Activated naive CD4-positive, alpha-beta T cell treated with anti-CD3 and anti-CD28 coated beads, Interleukin-2, amount 50 U/mL, for 24 hours (primary cell): ENCODE measurements around the gene ZNF26.
"Not testable (repeated sequence)": the region's sequence is repeated elsewhere in the genome, so short reads cannot be mapped to it uniquely, and the experiment has no call there.

Experiments
- H3K27ac Mint-ChIP-seq: one replicate; pipeline ENCODE4 v1.8.0; 2021; ENCODE audit warnings: mild to moderate bottlenecking, mixed read lengths
- H3K27me3 Mint-ChIP-seq: one replicate; pipeline ENCODE4 v1.8.0; 2021; ENCODE audit warnings: mixed read lengths
- H3K36me3 Mint-ChIP-seq: one replicate; pipeline ENCODE4 v1.8.0; 2021; ENCODE audit warnings: mixed read lengths
- H3K4me1 Mint-ChIP-seq: one replicate; pipeline ENCODE4 v1.8.0; 2021; ENCODE audit warnings: mixed read lengths
- H3K4me3 Mint-ChIP-seq: one replicate; pipeline ENCODE4 v1.8.0; 2021; ENCODE audit warnings: mild to moderate bottlenecking, mixed read lengths
- H3K9me3 Mint-ChIP-seq: one replicate; pipeline ENCODE4 v1.8.0; 2021; ENCODE audit warnings: mixed read lengths

ZNF26 gene, protein sequence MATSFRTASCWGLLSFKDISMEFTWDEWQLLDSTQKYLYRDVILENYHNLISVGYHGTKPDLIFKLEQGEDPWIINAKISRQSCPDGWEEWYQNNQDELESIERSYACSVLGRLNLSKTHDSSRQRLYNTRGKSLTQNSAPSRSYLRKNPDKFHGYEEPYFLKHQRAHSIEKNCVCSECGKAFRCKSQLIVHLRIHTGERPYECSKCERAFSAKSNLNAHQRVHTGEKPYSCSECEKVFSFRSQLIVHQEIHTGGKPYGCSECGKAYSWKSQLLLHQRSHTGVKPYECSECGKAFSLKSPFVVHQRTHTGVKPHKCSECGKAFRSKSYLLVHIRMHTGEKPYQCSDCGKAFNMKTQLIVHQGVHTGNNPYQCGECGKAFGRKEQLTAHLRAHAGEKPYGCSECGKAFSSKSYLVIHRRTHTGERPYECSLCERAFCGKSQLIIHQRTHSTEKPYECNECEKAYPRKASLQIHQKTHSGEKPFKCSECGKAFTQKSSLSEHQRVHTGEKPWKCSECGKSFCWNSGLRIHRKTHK

GRCh38 chr12:132986001-132986884, at the start of gene ZNF26:
Gene ZNF26 (plus strand): TSS chr12:132986367. CDS start chr12:132986841, 474 bp downstream.
- Mint-ChIP-seq H3K36me3 (peaks cover 29% of the 10 kb centered on the region), H3K4me1 (peaks cover 37% of the 10 kb centered on the region), H3K27me3 (peaks cover 1% of the 10 kb centered on the region), H3K9me3 (peaks cover 11% of the 10 kb centered on the region), H3K4me3 (peak within 1 kb of the TSS; percentile 89), H3K27ac (peak within 1 kb of the TSS; percentile 95)

- not testable (repeated sequence) for H3K27me3 Mint-ChIP-seq
- peaks cover 15% of the 10 kb centered on the region for H3K9me3 Mint-ChIP-seq
Observed at GRCh38 chr12:132936921-132937320, 49.2 kb upstream of the ZNF26 start.

GRCh38 chr12:132937476-132937875, 48.7 kb upstream of the ZNF26 start:
- H3K4me1 Mint-ChIP-seq = no peaks in the 10 kb centered on the region
- H3K36me3 Mint-ChIP-seq = peaks cover 31% of the 10 kb centered on the region
- no peaks in the 10 kb centered on the region for H3K27me3 Mint-ChIP-seq
- H3K4me3 Mint-ChIP-seq = no peak overlapping the region
- peaks cover 15% of the 10 kb centered on the region for H3K9me3 Mint-ChIP-seq
- H3K27ac Mint-ChIP-seq = no peak overlapping the region

More at GRCh38 chr12:132936921-132937320, 49.2 kb upstream of the ZNF26 start:
- H3K4me1 Mint-ChIP-seq, H3K4me3 Mint-ChIP-seq, H3K27ac Mint-ChIP-seq: not testable (repeated sequence)
- H3K36me3 Mint-ChIP-seq = peaks cover 34% of the 10 kb centered on the region

- H3K36me3 Mint-ChIP-seq = peaks cover 35% of the 10 kb centered on the region
- H3K27me3 Mint-ChIP-seq, H3K4me3 Mint-ChIP-seq, H3K4me1 Mint-ChIP-seq, H3K27ac Mint-ChIP-seq: not testable (repeated sequence)
- H3K9me3 Mint-ChIP-seq = peaks cover 15% of the 10 kb centered on the region
Observed at GRCh38 chr12:132938807-132939206, 47.4 kb upstream of the ZNF26 start.

DNA sequence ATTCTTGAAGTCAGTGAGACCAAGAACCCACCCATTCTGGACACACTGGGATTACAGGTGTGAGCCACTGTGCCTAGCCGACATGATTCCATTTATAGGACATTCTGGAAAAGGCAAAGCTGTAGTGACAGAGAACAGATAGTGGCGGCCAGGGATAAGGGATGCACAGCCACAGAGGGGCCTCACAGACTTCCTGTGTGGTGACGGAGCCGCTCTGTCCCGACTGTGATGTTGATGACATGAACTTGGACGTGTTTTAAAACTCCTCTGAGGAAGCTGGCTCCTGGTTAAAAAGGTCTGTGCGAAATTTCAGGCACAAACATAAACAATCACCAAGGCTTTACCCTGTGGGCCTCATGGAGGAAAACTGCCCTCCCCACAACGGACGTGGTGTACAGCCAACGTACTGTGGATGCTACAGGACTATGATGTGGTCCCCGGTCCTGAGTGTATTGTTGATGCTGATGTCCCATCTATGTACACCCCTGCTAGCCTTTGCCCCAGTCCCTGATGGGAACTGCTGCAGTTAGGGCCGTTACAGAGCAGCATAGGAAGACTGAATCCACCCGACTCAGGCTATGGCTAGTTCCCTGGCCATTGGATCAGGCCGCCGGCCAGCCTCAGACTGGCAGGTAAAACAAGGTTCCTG, 46.0 kb upstream of the ZNF26 start:
- H3K4me1 Mint-ChIP-seq = no peaks in the 10 kb centered on the region
- no peaks in the 10 kb centered on the region for H3K27me3 Mint-ChIP-seq
- peaks cover 10% of the 10 kb centered on the region for H3K9me3 Mint-ChIP-seq
- no peak overlapping the region for H3K27ac Mint-ChIP-seq
- peaks cover 41% of the 10 kb centered on the region for H3K36me3 Mint-ChIP-seq
- H3K4me3 Mint-ChIP-seq = no peak overlapping the region

- H3K4me1 Mint-ChIP-seq = no peaks in the 10 kb centered on the region
- H3K4me3 Mint-ChIP-seq = no peak overlapping the region
- H3K27me3 Mint-ChIP-seq = no peaks in the 10 kb centered on the region
- peaks cover 12% of the 10 kb centered on the region for H3K9me3 Mint-ChIP-seq
- no peak overlapping the region for H3K27ac Mint-ChIP-seq
- H3K36me3 Mint-ChIP-seq = peaks cover 43% of the 10 kb centered on the region
Observed at GRCh38 chr12:132941336-132941954, 44.7 kb upstream of the ZNF26 start.

DNA sequence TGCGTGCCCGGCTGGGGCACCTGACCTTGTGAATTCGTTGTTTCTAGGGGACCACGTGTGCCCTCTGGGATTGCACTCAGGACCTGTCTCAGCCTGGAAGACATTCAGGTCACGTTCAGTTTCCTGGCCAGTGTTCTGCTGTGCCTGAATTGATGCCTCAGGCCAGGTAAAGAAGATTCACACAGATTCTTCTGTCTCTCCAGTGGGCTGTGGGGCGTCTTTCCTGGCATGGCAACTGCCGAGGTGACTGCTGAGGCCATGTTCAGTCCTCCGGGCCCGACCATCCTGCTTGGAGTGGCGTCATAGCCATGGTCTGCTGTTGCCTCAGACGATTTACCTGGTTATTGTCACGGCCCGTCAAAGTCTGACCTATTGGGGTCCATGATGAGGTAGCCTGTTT, 43.6 kb upstream of the ZNF26 start:
- Mint-ChIP-seq H3K36me3 (peaks cover 42% of the 10 kb centered on the region), H3K9me3 (peaks cover 8% of the 10 kb centered on the region), H3K4me3 (no peak overlapping the region), H3K27me3 (no peaks in the 10 kb centered on the region), H3K27ac (no peak overlapping the region), H3K4me1 (no peaks in the 10 kb centered on the region)

GRCh38 chr12:132945806-132946205, 40.4 kb upstream of the ZNF26 start:
- peaks cover 53% of the 10 kb centered on the region for H3K36me3 Mint-ChIP-seq
- H3K27ac Mint-ChIP-seq = no peak overlapping the region
- H3K9me3 Mint-ChIP-seq = peaks cover 8% of the 10 kb centered on the region
- no peak overlapping the region for H3K4me3 Mint-ChIP-seq
- no peaks in the 10 kb centered on the region for H3K27me3 Mint-ChIP-seq
- no peaks in the 10 kb centered on the region for H3K4me1 Mint-ChIP-seq

DNA sequence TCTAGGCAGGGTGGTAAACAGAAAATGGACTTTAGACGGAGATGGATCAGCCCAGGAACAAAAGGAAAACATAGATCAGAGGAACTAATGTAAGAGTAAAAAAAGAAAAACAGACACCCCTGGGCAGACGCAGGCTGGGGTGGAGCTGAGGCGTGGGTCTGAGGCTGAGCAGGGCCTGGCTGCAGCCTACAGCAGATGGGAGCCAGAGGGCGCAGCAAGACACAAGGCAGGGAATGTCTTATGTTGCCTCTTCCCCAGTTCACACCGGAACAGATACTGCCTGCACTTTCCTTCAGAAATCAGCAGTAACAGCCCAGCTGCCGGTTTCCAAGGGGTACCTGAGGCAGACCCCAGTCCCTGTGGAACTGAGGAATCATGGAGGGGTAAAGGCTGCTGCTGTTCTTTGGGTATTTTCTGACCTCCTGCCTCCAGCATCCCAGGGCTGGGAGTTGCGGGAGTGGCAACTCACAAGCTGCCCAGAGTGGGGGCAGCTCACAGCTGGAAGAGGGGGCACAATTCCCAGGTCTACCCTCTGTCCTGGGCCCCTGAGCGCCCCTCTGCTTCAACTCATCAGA, 39.8 kb upstream of the ZNF26 start:
- no peak overlapping the region for H3K27ac Mint-ChIP-seq
- H3K36me3 Mint-ChIP-seq = peaks cover 48% of the 10 kb centered on the region
- H3K27me3 Mint-ChIP-seq = no peaks in the 10 kb centered on the region
- H3K9me3 Mint-ChIP-seq = peaks cover 8% of the 10 kb centered on the region
- H3K4me1 Mint-ChIP-seq = no peaks in the 10 kb centered on the region
- H3K4me3 Mint-ChIP-seq = no peak overlapping the region

- Mint-ChIP-seq H3K36me3 (peaks cover 44% of the 10 kb centered on the region), H3K4me1 (no peaks in the 10 kb centered on the region), H3K27ac (no peak overlapping the region), H3K9me3 (peaks cover 8% of the 10 kb centered on the region), H3K27me3 (no peaks in the 10 kb centered on the region), H3K4me3 (no peak overlapping the region)
Observed at GRCh38 chr12:132948146-132949066, 37.8 kb upstream of the ZNF26 start.

DNA sequence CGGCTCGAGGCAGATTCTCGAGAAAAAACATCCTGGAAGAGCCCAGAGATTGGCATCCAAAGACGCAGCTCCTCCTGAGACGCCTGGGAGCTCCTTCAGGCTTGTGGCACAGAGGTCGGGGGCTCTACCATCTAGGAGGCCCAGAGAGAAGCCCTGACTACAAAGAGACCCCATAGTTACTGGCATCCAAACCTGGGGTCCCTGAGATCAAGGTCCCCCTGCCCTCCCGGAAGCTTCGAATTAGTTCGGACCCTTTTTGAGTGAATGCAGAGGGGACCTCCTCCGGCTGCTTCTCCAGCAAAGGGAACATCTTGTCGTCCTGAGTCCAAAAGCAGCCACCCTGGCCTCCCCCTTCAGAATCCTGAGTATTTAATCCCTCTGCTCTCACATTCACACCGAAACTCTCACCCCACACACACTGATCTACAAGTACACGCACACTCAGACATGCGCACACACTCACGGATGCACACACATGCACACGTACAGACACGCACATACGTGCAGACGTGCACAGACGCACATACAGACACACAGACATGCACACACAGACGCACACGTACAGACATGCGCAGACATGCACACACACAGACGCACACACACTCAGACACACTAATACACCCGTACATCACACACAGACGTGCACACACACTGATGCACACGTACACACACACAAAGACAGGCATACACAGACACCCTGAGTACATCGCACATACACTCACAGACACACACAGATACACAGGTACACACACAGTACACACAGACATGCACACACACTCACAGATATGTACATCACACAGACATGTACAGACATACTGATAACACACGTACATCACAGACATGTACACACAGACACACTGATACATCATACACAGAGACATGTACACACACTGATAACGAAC, 36.0 kb upstream of the ZNF26 start:
- peaks cover 14% of the 10 kb centered on the region for H3K4me1 Mint-ChIP-seq
- no peak overlapping the region for H3K4me3 Mint-ChIP-seq
- H3K9me3 Mint-ChIP-seq = peaks cover 8% of the 10 kb centered on the region
- no peaks in the 10 kb centered on the region for H3K27me3 Mint-ChIP-seq
- H3K27ac Mint-ChIP-seq = no peak overlapping the region
- peaks cover 35% of the 10 kb centered on the region for H3K36me3 Mint-ChIP-seq

GRCh38 chr12:132950844-132951535, 35.2 kb upstream of the ZNF26 start:
- peaks cover 29% of the 10 kb centered on the region for H3K36me3 Mint-ChIP-seq
- H3K4me1 Mint-ChIP-seq = peaks cover 17% of the 10 kb centered on the region
- H3K27ac Mint-ChIP-seq = no peak overlapping the region
- peaks cover 2% of the 10 kb centered on the region for H3K9me3 Mint-ChIP-seq
- H3K27me3 Mint-ChIP-seq = no peaks in the 10 kb centered on the region
- H3K4me3 Mint-ChIP-seq = no peak overlapping the region

GRCh38 chr12:132951649-132952048, 34.5 kb upstream of the ZNF26 start:
- Mint-ChIP-seq H3K36me3 (peaks cover 29% of the 10 kb centered on the region), H3K9me3 (no peaks in the 10 kb centered on the region), H3K4me1 (peaks cover 19% of the 10 kb centered on the region), H3K4me3 (no peak overlapping the region), H3K27me3 (no peaks in the 10 kb centered on the region), H3K27ac (no peak overlapping the region)
